Medulla oblongata (tissue), 1 donor: Measurements from ENCODE around the gene GPR55.
"Not testable (repeated sequence)": the region's sequence is repeated elsewhere in the genome, so short reads cannot be mapped to it uniquely, and the experiment has no call there.

Experiments
- DNase-seq: peaks from one replicate; pipeline ENCODE4 v3.0.0-alpha.2; 2015; ENCODE audit errors: extremely low spot score

The GPR55 gene

DNA sequence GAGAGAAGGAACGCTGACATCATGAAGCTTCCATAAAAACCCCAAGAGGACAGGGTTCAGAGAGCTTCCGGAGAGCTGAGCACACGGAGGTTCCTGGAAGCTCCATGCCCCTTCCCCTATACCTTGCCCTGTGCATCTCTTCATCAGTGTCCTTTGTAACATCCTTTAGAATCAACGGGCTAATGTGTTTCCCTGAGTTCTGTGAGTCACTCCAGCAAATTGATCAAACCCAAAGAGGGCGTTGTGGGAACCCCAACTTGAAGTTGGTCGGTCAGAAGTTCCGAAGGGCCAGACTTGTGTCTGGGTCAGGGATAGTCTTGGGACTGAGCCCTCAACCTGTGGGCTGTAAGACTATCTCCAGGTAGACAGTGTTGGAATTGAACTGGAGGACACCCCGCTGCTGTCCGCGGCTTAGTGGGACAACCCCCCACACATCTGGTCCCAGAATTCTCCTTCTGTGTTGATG lies 25.9 kb upstream of the GPR55 start:
- no peak for DNase-seq

GRCh38 chr2:230949966-230950873 lies 25.2 kb upstream of the GPR55 start:
- DNase-seq, result no peak

GRCh38 chr2:230947908-230948365 lies 22.9 kb upstream of the GPR55 start:
- DNase-seq, result peak; percentile 53

- no peak for DNase-seq
These were observed 22.2 kb upstream of the GPR55 start for GRCh38 chr2:230947235-230947576.

DNA sequence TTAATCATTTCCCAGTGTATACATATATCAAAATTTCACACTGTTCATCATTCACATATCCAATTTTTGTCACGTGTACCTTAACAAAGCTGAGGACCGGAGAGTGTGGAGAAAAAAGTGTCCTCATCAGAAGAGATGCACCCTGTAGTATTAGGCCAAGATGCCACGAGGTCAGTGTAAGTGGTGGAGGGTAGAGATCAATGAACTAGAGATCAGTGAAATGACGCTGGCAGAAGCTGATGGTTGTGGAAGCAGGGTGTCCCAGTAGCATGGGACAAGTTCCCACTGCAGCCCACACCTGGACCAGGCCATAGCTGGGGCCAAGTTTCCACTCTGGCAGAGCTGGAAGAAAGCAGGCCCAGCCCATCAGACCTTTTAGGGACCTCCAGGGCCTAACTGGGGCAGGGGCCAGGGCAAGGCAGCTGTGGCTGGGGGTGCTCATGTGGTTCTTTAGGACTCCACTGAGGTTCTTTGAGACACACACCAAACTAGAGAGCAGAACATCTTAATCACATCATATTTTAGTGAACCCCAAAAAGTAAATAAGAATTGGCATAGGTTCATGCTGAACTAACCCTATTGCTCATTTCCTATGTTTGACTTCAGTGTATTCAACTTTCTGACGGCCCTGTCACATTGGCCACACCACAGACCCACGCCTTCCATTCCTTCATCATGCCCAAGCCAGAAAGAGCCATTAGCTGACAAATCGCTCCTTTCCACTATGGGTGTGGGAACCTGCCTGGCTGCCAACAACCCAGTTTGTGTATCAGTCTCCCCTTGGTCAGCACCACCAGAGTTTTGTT lies 21.6 kb upstream of the GPR55 start:
- DNase-seq, result no peak

DNA sequence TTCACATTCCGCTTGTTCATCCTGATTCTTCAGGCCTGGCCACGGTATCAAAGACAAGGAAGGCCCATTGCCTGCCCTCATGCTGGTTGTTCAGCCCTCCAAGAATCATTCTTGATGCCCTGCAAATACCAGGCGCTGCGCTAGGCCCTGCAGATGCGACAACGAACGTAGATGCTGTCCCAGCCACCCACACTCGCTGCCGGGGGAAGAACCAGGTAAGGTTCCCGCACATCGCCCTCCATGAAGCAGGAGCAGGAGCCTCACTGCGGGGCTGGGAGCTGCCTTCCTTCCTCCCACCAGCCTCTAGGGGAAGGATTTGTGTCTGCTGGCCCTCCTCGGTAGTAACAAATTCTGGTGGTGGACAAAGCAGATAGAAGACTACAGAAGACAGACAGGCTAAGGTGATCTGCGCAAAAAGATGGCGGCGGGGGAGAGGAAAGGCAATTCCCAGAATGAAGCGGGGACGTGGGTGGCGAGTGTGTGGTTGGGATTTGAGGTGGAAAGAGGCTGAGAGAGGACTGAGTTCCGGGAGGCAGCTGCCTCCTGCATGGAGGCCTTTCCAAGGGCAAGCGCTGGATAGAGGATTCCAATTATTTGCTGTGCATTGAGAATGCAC lies 19.8 kb upstream of the GPR55 start:
- no peak for DNase-seq

DNA sequence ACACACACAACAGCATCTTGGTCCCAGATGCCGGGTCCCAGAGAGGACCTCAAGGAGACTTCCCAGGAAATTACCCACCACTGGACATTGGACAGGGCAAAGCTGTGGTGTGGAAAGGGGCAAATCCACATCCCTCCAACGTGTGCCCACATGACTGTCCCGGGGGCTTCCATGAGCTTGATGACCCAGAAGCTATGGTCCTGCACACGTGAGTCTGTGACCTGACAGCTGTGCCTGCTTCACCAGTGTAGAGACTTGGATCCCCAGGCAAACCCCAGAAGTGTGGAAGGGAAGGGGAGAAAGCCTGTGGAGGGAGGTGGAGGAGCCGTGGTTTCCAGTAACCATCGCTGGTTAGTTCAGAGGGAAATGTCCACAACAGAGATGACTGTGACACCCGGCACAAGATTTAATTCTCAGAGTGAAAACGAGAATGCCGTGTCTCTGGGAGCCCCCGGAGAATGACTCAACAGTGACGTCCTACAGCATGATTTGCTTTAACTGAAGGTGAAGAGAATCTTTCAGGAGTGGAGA lies 19.1 kb upstream of the GPR55 start:
- no peak for DNase-seq

DNA sequence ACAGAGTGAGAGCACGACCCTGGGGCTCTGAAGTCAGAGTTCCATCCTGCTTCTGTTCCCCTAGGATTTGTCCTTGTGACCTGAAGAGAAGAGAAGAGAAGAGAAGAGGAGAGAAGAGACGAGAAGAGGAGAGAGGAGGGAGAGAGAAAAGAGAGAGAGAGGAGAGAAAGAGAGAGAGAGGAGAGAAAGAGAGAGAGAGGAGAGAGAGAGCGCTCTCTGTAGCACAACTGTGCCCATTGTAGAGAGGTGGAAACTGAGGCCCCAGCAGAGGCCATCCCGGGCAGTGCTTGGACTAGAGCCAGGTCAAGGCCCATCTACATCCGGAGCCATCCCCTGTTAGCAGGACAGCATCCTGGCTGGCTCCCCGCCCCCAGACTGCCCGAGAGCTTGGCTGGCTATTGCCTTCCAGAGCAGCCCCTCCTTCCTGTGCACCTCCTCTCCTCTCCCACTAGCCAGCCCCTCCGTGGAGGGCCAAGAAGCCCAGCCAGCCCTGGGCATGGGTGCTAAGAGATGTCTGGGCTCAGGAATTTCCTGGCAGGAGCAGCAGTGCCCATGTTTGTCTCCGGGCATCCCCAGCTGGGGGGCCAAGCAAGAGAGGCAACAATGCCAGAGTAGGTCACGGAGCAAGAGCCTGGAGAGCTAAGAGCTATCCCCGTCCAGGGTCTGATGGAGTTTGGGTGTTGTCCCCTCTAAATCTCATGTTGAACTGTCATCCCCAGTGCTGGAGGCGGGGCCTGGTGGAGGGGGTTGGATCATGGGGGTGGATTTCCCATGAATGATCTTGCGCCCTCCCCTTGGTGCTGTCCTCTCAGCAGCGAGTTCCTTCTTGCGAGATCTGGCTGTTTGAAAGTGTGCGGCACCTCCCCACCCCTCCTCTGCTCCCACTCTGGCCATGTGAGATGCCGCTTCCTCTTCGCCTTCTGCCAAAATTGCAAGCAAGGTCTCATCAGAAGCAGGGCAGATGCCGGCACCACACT lies 18.2 kb upstream of the GPR55 start:
- DNase-seq, result peak; percentile 70

GRCh38 chr2:230942371-230942770 lies 17.3 kb upstream of the GPR55 start:
- no peak for DNase-seq

DNA sequence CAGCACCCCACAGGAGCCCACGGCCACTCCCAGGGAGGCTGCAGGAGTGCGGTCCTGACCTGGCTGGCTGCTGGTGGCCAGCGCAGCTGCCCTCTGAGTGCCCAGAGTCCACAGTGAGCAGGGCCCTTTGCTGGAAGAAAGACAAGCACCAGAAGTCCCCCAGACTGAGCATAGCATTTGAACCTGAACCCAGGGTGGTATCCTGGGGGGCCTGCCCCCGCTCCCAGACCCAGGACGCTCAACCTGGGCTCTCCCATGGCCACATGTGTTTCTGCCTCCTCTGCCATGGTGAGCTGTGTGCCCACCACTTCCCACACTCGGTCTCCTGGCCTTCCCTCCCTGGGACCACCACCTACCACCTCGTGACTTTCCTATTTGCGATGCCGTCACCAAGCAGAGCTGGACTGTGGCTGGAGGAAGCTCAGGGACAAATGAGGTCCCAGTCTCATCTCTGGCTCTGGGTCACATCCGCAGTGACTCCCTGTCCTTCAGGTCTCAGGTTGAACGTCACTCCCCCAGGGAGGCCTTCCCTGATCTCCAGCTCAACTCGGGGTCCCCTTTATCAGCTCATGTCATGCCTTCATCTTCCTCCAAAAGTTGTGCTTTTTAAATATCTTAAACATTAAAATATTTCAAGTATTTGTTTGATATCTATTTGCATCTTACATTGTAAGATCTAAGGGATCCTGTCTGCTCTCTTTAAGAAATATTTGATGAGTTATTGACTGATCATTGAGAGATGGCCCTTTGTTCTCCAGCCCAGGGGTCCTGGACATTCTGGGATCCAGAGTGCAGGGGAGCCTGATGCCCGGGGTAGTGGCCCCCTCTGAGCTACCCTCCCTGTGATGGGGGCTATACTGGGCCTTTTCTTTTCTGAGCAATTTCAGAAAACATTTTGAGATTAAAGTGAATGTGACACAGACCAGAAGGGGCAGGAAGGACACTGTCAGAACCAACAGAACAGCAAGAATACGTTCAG lies 16.4 kb upstream of the GPR55 start:
- no peak for DNase-seq

GRCh38 chr2:230940471-230940815 lies 15.4 kb upstream of the GPR55 start:
- no peak for DNase-seq

- DNase-seq, result no peak
These were observed 14.8 kb upstream of the GPR55 start for GRCh38 chr2:230939691-230940470.

DNA sequence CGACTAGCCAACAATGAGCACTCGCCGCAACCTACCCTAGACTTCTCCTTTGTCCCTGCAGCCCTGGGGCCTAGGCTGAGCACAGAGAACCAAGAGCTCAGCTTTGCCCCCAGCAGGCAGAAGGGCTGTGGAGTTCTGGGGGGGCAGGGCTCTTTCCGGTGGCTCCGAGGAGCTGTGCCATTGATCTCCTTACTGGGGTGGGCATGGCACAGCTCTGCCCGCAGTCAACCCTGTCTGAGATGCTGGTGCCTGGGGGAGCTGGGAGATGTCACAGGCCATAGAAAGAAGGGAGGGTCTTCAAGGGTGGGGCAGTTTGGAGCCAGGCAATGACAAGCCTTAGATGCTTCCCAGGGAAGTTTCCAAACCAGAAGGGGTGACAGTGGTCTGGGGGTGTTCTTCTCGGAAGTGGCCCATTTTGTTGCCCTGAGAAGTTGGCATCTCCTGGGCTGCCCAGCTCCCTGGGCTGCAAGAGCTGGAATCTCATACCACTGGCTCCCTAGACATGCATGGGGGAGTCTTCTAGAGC lies 14.1 kb upstream of the GPR55 start:
- DNase-seq, result no peak

DNA sequence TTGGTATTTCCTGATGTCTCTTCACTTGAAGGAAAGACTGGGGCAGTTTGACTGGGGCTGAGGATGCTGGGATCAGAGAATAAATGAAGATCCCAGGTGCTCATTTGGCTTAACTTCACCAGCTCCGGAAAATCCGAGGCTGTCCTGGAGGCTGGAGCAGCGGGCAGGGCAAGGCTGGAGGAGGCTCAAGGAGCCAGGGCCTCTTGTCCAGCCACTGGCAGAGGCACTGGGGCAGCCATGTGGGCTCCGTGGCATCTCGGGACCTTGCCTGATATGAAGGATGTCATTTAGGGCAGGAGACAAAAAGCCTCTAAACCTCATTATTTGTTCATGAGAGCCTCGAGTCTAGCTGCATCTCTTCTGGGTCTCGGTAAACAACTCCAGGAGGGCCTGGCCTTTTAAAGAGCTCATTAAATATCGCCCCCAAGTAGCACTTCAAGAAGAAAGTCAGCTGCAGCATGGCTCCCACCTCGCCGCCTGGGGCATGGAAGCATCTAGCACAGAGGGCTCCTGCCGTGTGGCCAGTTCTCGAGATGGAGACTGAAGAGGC lies 13.5 kb upstream of the GPR55 start:
- no peak for DNase-seq

- DNase-seq, result no peak
These were observed 13.1 kb upstream of the GPR55 start for GRCh38 chr2:230938098-230938497.

- no peak for DNase-seq
These were observed 12.3 kb upstream of the GPR55 start for GRCh38 chr2:230937362-230937761.

GRCh38 chr2:230936243-230936642 lies 11.2 kb upstream of the GPR55 start:
- DNase-seq, result not testable (repeated sequence)

DNA sequence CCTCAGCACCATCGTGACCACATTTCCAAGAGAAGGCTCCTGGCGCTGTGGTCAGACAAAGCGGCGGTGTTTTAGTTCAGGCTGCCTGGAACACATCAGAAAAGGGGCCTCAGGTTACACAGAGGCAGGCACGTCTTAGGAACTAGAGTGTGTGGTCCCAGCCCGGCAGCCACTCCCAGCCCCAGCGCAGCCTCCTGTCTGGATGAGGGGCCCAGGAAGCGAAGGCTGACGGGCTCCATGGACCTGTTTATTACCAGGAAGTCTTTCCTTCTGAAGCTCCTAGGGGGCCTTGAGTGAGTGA lies 10.0 kb upstream of the GPR55 start:
- DNase-seq, result no peak
